Right lobe of liver (tissue), 4 donors: ENCODE measurements around the gene NLRP10.

ENCODE experiments used
- CTCF ChIP-seq, 4 donors: fragments of 200-600 bp in 3 of 4; fragments of 450-650 bp in 1 of 4; IDR thresholded peaks; one replicate each; pipeline versions ENCODE4 v1.5.1 to v1.8.0; 2016 to 2022; ENCODE audit warnings: antibody characterized with exemption in 4 of 4, mild to moderate bottlenecking in 2 of 4
- POLR2A ChIP-seq: fragments of 450-650 bp; IDR thresholded peaks from one replicate; pipeline ENCODE4 v1.6.1; 2017; ENCODE audit warnings: antibody characterized with exemption, mild to moderate bottlenecking
- donor health status: DM: no; HTN: no; CAD: no.
- donor health status: DM: no; HTN: no; CAD: no.
- donor health status: DM: no; HTN: yes; CAD: no.

- TF ChIP-seq CTCF (IDR thresholded peaks at IDR 0.05) (no peak), POLR2A (no peak)
Observed at GRCh38 chr11:7924536-7924935, 40.7 kb downstream of the NLRP10 start.
